ENCODE results near the gene CPPED1.

CPPED1 gene

DNA sequence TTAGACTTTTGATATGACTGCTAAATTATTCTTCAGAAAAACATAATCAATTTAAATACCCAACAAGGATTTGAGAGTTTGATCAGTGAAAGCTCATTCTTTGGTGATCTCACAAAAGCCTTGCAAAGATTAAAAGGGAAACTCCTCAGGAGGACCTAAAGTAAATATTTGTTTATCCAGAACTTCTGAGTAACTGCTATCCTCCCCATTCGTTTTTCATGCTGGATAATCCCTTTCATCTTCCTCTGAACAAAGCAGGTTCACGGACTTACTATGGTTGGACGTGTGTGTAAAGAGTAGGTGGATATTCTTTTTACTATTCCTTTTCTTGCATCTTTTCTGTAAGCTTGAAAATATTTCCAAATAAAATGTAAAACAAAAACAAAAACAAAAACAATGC lies 124.7 kb downstream of the CPPED1 start:
- DNase-seq = no peak

DNA sequence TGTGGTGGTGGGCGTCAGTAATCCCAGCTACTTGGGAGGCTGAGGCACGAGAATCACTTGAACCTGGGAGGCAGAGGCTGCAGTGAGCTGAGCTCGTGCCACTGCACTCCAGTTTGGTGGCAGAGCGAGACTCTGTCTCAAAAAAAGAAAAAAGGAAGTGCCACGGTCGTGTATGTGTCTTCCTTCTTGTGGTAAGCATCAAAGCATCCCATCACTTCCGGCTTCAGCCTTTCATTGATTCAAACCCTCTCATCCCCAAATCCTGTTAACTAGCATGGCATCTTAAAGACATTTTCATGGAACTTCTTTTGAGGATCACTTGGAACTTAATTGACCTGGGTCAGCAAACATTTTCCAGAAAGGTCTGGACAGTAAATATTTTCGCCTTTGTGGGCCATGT lies 126.2 kb downstream of the CPPED1 start:
- DNase-seq = no peak

DNA sequence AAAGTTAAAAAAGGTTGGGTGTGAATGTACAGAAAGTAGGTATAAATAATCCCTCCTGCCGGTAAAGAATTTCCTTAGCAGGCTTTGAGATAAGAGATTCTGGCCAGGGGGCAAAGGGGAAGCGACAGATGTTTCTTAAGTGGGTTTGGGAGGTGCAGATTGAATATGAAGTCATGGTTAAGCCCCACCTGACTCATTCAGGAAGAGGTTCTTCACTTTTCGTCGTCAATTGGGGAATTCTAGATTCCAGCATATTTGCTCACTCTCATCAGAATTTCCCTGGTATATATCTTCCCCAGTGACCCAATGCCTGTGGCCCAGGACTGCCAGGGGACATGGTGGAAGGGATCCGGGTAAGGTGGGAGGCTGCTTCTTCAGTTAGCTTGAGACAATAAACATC lies 127.8 kb downstream of the CPPED1 start:
- DNase-seq = no peak

DNA sequence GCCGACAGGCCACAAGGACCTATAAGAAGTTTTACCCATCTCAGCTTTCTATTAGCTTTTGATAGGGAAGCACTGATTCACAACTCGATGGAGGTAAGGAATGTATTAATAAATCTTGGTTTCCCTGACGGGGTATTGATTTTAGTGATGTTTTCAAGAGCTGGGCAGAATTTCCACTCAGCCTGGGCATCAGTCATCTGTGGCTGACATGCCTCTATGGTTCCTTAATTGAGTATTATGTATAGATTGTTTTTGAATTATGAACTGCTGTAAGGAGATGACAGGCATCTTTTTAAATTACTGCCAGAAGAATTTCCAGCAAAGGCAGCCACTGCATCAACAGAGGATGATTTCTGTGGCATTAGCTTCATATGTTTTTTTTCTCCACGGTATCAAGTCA lies 128.6 kb downstream of the CPPED1 start:
- no peak for DNase-seq

DNA sequence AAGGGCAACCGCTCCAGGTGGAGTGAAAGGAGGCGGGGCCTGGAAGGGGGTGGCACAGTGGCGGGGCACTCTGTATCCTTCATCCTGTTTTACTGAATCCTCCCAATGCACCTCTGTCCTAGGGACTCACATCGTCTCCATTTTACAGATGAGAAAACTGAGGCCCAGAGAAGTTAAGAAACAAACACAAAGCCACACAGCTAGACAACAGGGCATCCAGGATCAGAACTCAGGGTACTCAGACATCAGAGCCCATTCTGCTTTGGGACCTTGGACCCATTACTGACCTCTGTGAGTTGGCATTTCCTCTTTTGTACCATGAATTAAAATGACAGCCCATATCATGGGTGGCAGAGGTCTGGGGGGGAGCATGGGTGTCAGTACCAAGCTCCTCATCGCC lies 129.2 kb downstream of the CPPED1 start:
- DNase-seq = no peak

DNA sequence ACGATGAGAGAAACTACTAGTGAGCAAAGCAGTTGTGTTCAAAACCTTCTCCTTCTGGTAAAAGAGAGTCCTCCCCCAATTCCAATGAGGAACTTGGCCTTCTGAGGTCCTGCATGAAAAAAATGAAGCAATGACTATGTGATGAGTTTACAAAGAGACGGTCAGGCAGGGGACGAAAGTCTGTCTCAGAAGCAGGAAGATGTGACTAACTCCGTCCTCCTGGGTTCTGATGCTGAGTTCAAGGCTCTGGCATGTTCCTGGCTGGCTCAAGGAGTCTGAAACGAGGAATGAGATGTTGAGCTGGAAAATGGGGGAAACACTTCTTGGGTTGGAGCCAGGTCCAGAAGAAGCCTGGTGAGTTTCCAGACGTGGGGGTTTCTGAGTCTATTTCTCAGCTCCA lies 129.6 kb downstream of the CPPED1 start:
- DNase-seq = no peak

DNA sequence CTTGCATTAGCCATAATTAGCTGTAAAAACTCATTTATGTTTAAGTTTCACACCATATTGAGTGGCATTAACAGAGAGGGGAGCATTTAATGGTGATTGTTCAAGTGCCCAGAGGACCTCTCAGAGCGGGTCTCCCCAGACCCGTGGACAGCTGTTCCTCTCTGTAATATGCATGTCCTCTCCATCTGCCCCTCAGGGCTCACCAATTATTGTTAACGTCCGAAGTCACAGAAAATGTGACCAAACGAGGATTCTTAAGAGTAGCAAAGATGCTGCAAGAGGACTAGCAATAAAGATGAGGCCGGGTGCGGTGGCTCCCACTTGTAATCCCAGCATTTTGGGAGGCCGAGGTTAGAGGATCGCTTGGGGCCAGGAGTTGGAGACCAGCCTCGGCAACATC lies 130.2 kb downstream of the CPPED1 start:
- no peak for DNase-seq

DNA sequence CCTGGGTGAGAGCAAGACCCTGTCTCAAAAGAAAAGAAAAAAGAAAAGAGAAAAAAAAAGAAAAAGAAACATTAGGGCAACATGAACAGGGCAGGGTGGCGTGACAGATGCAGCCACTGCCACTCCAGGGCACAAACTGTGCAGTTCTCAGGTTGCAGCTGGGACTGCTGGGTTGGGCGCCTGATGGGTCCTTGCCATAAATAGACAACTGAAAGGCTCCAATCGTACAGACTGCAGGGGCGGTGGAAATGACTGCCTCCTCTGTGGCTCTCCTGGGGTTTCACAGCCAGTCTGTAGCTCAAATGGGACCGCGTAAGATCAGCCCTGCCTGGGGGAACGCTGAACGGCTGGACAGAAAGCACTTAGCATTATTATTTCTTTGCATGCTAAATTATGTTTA lies 130.7 kb downstream of the CPPED1 start:
- no peak for DNase-seq

DNA sequence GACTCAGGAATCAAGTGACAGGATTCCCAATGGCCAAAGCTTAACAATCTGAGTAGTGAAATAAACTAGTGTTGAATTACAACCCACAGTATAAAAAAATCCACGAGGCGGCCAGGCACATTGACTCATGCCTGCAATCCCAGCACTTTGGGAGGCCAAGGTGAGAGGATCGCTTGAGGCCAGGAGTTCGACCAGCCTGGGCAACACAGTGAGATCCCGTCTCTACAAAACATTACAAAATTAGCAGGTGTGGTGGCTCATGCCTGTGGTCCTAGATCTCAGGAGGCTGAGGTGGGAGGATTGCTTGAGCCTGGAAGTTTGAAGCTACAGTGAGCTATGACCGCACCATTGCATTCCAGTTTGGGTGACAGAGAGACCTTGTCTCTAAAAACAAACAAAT lies 133.8 kb downstream of the CPPED1 start:
- no peak for DNase-seq

DNA sequence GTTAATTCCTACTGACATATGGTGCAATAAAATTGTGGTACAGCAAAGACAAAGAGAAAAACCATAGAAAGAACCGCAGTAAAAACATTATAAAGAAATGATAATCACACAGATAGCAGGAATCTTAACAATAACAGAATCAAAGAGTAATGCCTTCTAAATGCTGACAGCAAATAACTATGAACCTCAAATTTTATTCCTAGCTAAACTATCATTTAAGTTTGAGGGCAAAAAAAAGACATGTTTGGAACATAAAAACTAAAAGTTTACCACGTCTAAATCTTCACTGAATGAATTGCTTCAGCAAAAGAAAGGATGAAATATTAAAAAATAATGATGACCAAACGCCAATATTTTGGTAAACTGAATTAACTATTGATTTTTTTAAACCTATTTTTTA lies 135.8 kb downstream of the CPPED1 start:
- DNase-seq = no peak

DNA sequence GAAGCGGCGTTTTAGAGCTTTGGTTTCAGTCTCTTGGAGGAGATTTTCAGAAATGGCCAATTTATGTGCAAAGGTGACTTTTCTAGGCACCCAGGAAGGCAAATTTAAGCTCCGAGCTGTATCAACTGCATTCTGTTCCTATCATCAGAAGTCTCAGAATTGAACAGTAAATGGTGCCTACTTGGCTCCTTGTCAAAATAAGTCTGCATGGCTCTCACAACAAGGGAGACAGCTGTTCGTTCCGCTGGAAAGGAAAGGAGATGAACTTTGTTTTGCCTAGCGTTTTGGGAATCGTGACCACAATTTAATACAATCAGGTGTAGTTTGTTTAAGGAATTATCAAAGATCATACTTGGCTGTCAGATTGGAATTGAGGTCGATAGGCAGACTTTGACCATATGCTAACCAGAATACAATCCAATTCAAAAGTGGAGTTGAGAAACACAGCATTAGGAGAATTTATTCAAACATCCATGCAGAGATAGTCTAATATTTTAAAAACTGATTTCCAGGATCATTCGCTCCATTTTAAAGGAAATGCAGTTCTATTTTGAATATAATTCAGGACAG lies 139.4 kb downstream of the CPPED1 start:
- no peak for DNase-seq

DNA sequence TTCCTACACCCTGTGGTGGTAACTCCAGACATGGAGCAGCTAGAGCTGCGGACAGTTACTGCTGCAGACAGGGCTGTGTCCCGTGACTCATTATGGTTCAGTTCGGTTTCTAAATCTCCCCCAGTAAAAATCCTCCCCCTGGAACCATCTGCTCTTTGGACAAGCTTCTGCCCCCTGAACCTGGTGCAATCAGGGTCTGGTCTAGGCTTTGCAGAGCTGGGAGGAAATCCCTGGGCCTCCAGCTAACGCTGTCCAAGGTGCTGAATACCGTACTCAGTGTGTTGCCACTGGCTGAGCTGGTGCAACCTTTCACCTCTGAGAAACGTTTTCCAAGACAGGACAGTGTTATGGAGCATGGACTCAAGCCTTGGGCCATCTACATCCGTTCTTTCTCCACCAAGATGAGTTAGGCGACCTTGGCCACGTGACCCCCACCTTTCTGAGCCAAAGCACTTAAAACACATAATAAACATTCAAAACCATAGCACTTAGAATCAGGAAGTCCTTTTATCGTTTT lies 142.0 kb downstream of the CPPED1 start:
- DNase-seq = no peak

DNA sequence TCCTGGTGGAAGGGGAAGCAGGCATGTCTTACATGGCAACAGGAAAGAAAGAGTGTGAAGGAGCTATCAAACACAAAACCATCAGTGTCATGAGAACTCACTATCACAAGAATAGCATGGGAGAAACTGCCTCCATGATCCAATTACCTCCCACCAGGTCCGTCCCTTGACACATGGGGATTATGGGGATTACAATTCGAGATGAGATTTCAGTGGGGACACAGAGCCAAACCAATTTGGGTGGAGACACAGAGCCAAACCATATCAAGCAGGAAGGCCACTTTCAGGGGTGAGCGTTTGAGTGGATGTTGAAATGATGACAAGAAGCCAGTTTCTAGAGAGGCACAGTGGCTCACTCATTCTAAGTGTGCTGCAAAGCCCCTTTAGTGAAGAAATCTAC lies 143.8 kb downstream of the CPPED1 start:
- no peak for DNase-seq

DNA sequence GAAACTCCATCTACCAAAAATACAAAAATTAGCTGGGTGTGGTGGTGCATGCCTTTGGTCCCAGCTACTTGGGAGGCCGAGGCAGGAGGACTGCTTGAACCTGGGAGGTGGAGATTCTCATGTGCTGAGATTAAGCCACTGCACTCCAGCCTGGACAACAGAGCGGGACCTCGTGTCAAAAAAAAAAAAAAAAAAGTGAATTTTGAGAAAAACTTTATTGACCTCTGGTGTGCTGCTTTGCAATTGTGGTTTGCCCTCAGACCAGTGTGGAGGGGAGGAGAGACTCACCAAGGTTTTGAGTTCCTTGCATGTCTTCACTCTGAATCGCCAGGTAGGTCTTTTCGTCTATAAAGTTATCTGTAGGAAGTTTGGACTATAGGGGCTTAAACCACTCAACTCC lies 145.2 kb downstream of the CPPED1 start:
- DNase-seq = no peak

DNA sequence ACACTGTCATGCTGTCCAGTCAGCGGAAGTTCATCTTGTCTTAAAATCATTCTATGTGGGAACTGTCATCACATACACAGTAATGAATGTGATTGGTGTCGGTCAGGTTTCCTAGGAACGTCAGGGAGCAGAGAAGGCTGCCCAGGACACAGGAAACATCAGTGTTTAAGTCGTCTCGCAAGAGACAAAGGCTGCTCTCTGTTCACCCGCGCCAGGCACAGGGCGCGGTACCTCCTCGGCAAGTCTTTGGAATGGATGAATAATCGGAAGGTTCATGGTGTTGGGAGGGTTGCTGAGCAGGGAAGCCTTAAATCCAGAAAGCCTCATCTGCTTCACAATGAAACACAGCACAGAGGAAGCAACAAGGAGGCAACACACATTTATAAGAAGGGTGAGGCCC lies 148.2 kb downstream of the CPPED1 start:
- DNase-seq = no peak

DNA sequence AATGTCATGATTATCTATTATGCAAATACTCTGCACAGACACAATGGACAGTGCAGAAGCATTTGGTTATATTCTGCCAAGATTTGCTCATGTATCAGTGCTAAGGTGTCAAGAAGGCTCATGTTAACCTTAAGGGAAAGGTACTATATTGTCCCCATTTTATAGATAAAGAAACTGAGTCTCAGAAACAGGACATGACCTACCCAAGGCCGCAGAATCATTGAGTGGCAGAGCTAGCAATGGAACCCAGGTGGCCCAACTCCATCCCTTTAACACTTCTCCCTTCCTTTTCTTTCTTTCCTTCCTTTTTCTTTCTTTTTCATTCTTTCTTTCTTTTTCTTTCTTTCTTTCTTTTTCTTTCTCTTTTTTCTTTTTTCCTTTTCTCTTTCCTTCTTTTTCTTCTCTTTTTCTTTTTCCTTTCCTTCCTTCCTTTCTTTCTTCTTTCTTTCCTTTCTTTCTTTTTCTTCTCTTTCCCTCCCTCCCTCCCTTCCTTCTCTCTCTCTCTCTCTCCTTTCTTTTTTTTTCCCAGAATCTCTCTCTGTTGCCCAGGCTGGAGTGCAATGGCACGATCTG lies 149.8 kb downstream of the CPPED1 start:
- no peak for DNase-seq

DNA sequence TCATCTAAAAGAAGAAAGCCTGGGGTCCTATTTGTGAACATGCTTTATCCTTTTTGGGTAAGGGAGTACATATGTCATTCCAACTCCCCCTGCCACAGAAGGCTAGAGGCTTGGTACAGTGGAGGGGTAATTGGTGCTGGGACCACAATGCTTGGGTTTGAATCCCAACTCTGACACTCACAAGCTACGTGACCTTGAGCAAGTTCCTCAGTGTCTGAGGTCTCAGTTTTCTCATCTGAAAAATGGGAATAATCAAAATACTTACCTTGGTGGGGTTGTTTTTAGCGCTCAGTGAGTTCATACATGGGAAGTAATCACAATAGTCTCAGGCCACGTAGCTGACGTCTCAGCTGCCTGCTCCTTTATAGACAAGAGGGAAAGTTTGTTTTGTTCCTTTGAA lies 150.8 kb downstream of the CPPED1 start:
- no peak for DNase-seq

DNA sequence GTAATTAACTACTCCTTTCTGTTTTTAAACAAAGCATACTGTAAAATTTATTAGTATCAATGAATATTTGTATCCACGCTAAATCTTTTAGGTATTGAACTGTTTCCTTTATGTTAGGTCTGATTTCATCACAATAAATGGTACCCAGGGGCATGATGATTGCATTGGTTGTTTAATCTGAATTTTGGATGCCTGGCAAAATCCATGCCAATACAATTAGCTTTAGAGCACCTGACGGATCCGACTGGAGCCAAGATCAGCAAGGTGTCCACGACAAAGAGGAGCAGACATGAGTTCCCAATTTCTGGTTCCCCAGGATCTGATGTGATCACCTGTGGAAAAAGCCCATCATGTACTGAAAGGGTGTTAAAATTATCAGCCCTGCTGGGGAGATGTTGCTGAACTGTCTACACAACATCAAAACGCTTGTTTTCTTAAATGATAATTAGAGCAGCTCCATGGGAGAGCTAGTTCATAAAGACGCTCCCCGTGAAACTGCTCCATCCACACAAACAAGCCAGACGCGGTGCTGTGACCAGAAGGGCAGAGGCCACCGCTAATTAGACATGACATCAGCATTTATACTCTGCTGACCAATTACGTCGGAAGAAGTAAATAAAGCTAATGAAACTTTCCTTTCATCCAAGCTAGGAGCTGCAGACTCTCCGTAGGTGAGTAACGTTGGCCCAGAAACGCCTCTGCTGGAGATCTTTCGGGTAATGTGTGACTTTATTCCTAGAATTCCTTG lies 151.7 kb downstream of the CPPED1 start:
- no peak for DNase-seq

DNA sequence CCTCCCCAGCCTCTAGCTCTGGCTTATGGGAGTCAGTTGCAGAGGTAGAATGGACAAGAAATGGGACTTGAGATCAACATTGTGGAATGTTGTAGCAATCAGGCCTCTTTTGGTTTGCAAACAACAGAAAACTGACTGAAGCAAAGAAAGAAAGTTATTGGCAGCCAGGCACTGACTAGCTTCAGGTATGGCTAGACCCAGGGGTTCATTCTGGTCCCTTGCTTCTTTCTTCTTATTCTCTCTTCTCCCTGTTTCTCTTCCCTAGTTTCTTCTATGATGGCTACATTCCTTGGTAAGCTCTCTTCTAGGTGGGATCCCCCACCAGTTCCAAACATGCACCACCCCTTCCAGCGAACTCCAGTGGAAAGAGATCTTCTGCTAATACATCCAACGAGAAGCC lies 154.3 kb downstream of the CPPED1 start:
- DNase-seq = no peak

DNA sequence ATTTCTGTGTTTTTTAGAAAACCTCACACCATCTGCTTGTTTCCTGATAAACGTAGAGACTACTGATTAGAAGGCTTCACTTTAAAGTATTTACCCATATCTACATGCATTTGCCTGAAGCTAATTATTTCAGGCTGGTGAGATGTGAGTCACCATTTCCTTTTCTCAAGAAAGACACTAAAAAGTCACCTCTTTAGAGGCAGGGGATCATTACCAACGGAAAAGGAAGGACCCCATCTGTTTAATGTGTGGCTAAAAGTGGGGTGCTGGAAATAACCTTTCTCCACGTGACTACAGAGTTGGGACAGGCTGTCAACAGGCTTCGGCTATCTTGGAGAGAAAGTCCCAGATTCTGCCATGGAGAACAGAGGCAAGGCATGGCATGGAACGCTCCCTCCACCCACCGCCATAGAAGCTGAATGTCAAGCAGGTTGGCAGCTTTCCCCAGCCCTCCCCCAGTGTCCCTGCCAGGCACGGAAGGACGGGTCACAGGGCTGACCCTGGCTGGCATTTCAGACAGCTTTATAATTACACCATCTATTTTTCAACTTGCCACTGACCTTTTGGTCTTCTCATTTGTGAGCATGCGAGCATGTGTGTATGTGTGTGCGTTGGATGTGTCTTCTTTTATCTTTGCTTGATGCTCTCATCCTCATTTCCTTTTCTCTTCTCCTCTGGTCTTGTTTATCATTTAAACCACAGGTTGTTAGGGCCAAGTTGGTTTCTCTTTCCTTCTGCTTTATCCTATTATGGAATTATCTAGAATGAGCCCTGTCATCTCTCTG lies 157.0 kb downstream of the CPPED1 start:
- DNase-seq = no peak

DNA sequence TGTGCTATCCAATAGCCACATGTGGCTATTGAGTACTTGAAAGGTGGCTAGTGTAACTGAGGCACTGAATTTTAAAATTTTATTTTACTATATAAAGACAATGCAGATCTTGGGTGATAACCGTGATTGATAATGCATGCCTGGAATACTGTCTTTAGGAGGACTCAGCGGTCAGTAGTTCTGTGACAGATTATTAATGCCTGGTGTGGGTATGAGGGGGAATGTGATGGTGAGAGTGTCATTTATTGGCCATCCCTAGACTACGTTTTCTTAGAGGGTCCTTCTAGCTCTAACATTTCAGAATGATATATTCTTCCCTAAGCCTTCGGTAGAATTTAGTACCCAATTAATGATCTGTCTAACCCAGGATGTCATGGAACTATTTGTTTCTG lies 157.6 kb downstream of the CPPED1 start:
- no peak for DNase-seq

DNA sequence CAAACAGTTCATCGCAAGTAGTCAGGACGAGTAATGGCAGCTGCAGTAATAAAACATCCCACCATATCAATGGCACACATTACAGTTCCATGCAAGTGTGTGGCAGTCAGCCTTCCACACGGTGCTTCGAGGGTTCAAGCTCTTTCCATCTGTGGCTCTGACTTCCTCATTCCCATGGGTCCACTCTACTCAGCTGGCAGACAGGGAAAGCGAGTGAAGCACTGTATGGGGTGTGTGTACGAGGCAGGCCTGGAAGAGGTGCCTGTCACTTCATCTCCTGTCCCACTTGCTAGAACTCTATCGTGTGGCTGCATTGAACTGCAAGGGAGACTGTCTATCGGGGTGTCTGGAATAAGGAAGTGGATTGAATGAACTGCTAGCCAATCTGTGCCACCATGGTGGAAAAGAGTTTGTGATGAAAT lies 160.6 kb downstream of the CPPED1 start:
- no peak for DNase-seq

DNA sequence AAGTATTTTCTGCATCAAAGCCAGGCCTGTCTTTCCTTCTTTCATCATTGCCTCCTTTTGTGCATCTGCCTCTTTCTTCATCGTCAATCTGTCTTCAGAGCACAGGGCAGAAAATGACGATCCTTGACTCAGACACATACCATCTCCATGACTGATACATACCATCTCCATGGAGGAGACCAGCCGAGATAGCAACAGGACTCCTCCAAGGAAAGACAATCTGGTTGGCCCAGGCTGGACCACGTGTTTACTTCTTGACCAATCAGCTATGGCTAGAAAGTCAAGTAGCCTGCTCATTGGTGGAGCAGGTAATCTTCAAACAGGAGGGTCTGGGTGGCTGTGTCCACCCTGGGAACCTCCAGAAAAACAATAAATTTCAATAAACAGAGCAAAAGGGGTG lies 164.6 kb downstream of the CPPED1 start:
- DNase-seq = no peak

DNA sequence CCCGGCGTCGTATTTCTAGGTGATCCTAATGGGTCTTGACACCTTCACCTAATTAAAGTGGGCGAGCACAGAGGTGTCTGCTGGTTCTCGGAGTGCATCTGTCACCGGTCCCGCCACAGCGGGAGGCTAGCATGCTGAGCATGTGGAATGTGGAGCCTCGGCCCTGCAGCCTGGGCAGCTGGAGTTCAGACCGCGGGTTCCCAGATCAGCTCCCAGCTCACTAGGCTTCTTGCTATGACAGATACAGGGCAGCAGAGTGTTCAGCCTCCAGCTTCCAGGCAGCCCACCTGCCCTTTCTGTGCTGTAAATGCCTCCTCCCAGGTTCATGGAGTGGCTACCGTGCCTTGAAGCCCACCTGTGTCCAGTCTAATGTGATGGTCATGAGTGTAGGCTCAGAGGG lies 166.7 kb downstream of the CPPED1 start:
- DNase-seq = no peak

Data from 8988T (cell line).